MCF 10A (cell line): Measurements from ENCODE around the gene PTPRN2. TPM values are rescaled to one million over a fixed set of nuclear protein-coding genes. Genes with fewer than 3 reads are reported as not detected.

Source experiments
- BruUV-seq: library from RNA; stranded (reverse); fragments of 400-500 nt; replicated peaks from 2 replicates; lab custom pipeline; 2021; lab: Mats Ljungman, UMichigan
- CTCF ChIA-PET: fragments of 300-600 bp; sonication (Branson Sonifier 250); formaldehyde crosslinking; extraction: SDS; loops from one replicate; lab custom pipeline; 2021; ENCODE audit warnings: antibody characterized with exemption, inconsistent platforms; lab: Yijun Ruan, JAX
- POLR2A ChIA-PET: fragments of 300-600, 350-650 bp; sonication (Branson Sonifier 250); formaldehyde crosslinking; extraction: SDS; loops from one replicate; lab custom pipeline; 2020; ENCODE audit warnings: antibody characterized with exemption, inconsistent platforms; lab: Yijun Ruan, JAX
- DNase-seq: peaks from one replicate; pipeline ENCODE4 v3.0.0-alpha.2; 2018; ENCODE audit not compliant: unreplicated experiment
- H3K27ac Mint-ChIP-seq: one replicate; pipeline ENCODE4 v1.8.0; 2022; ENCODE audit warnings: mild to moderate bottlenecking, low read depth, mixed read lengths; ENCODE audit not compliant: unreplicated experiment
- H3K27me3 Mint-ChIP-seq: one replicate; pipeline ENCODE4 v1.8.0; 2022; ENCODE audit warnings: mixed read lengths; ENCODE audit not compliant: insufficient read depth, unreplicated experiment
- H3K36me3 Mint-ChIP-seq: one replicate; pipeline ENCODE4 v1.8.0; 2022; ENCODE audit warnings: mild to moderate bottlenecking, moderate library complexity, mixed read lengths; ENCODE audit not compliant: insufficient read depth, unreplicated experiment
- H3K4me1 Mint-ChIP-seq: one replicate; pipeline ENCODE4 v1.8.0; 2022; ENCODE audit warnings: mixed read lengths; ENCODE audit not compliant: insufficient read depth, unreplicated experiment
- H3K4me3 Mint-ChIP-seq: one replicate; pipeline ENCODE4 v1.8.0; 2022; ENCODE audit warnings: mild to moderate bottlenecking, moderate library complexity, mixed read lengths; ENCODE audit not compliant: unreplicated experiment
- H3K9me3 Mint-ChIP-seq: one replicate; pipeline ENCODE4 v1.8.0; 2022; ENCODE audit warnings: mixed read lengths; ENCODE audit not compliant: unreplicated experiment
- intact Hi-C: fragments of 100-400 bp; cut with micrococcal nuclease; formaldehyde crosslinking; loops from 2 replicates; pipeline ENCODE4 v1.14.1; 2022
- total RNA-seq: library from RNA; stranded (reverse); gene quantifications from 2 replicates; pipeline ENCODE4 v1.2.3, GENCODE V29; 2022
- TF ChIP-seq, protein P1 (sequence below): fragments of 200-600 bp; IDR thresholded peaks from one replicate; pipeline ENCODE4 v1.8.0; 2022; ENCODE audit warnings: antibody characterized with exemption, mild to moderate bottlenecking; ENCODE audit not compliant: unreplicated experiment

Gene PTPRN2
- total RNA-seq, 1 experiment from 2014 or later = 4.5 TPM

DNA sequence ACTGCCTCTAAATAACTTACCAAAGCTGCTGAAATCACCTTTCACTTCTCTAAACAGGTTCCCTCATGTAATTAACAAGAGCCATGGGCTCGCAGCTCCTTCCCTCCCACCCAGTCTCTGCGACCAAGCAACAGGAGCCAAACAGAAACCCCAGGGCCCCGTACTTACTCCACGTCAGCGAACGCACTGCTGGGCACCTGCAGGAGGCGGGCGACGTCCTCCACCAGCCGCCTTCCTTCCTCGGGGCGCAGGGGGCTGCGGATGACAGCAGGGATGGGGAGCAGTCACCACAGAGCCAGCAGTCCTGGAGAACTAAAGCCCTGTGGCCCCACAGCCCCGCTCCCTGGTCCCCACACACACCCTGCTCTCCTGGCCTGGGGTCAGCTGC, 477.0 kb downstream of the PTPRN2 start:
- ChIA-PET CTCF (interaction anchor here (0.6 kb wide), 1 partner anchor 50 kb away, joined by 4 read pairs; no protein-coding TSS in a partner anchor), POLR2A (no interaction called here)
- DNase-seq = no peak
- H3K27ac Mint-ChIP-seq = no peak overlapping the region
- H3K27me3 Mint-ChIP-seq = no peaks in the 10 kb centered on the region
- H3K4me1 Mint-ChIP-seq = no peaks in the 10 kb centered on the region
- intact Hi-C loops = no loop called here
- TF ChIP-seq, protein P1, sequence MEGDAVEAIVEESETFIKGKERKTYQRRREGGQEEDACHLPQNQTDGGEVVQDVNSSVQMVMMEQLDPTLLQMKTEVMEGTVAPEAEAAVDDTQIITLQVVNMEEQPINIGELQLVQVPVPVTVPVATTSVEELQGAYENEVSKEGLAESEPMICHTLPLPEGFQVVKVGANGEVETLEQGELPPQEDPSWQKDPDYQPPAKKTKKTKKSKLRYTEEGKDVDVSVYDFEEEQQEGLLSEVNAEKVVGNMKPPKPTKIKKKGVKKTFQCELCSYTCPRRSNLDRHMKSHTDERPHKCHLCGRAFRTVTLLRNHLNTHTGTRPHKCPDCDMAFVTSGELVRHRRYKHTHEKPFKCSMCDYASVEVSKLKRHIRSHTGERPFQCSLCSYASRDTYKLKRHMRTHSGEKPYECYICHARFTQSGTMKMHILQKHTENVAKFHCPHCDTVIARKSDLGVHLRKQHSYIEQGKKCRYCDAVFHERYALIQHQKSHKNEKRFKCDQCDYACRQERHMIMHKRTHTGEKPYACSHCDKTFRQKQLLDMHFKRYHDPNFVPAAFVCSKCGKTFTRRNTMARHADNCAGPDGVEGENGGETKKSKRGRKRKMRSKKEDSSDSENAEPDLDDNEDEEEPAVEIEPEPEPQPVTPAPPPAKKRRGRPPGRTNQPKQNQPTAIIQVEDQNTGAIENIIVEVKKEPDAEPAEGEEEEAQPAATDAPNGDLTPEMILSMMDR = no peak
- BruUV-seq = no TSS peak
- peaks cover 4% of the 10 kb centered on the region for H3K36me3 Mint-ChIP-seq
- H3K4me3 Mint-ChIP-seq = no peak overlapping the region
- peaks cover 33% of the 10 kb centered on the region for H3K9me3 Mint-ChIP-seq

DNA sequence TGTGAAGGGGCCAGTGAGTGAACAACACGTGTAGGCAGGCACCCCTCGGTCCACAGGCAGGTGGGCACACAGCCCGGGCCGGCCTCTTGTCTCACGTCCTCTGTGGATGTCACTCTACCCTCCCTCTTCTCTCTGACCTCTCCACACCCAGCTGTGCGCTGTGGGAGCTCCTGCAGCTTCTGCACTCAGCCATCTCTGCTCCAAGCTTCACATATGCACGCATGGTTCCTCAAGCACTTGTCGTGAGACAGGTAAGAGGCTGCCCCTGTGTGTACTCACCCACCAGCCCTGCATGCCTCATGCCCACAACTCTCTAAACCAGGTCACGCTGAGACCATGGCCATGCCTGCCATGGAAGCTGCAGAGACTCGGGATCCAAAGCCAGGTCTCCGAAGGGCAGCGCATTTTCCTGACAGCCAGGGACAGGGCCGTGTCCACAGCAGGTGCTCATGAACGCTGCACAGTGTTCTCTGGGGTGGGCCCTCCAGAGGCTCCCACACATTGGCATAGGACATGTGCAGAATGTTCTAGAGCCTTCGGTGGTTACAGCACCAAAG, 477.5 kb downstream of the PTPRN2 start:
- BruUV-seq = no TSS peak
- ChIA-PET POLR2A (no interaction called here), CTCF (no interaction called here)
- H3K36me3 Mint-ChIP-seq = peaks cover 4% of the 10 kb centered on the region
- no peak overlapping the region for H3K27ac Mint-ChIP-seq
- no peaks in the 10 kb centered on the region for H3K27me3 Mint-ChIP-seq
- intact Hi-C loops = no loop called here
- H3K4me1 Mint-ChIP-seq = no peaks in the 10 kb centered on the region
- peaks cover 30% of the 10 kb centered on the region for H3K9me3 Mint-ChIP-seq
- DNase-seq = no peak
- H3K4me3 Mint-ChIP-seq = no peak overlapping the region
- TF ChIP-seq, protein P1 = no peak

DNA sequence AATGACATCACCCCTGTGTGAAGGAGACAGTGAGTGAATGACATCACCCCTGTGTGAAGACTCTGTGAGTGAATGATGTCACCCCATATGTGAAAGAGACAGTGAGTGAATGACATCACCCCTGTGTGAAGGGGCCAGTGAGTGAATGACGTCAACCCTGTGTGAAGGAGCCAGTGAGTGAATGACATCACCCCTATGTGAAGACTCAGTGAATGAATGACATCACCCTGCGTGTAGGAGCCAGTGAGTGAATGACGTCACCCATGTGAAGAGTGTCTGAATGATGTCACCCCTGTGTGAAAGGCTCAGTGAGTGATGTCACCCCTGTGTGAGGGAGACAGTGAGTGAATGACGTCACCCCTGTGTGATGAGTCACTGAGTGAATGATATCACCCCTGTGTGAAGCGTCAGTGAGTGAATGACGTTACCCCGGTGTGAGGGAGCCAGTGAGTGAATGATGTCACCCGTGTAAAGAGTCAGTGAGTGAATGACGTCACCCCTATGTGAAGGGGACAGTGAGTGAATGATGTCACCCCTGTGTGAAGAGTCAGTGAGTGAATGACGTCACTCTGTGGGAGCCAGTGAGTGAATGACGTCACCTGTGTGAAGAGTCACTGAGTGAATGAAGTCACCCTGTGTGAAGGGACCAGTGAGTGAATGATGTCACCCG, 478.1 kb downstream of the PTPRN2 start:
- peak; percentile 3 for DNase-seq
- H3K36me3 Mint-ChIP-seq = peaks cover 4% of the 10 kb centered on the region
- POLR2A ChIA-PET = no interaction called here

DNA sequence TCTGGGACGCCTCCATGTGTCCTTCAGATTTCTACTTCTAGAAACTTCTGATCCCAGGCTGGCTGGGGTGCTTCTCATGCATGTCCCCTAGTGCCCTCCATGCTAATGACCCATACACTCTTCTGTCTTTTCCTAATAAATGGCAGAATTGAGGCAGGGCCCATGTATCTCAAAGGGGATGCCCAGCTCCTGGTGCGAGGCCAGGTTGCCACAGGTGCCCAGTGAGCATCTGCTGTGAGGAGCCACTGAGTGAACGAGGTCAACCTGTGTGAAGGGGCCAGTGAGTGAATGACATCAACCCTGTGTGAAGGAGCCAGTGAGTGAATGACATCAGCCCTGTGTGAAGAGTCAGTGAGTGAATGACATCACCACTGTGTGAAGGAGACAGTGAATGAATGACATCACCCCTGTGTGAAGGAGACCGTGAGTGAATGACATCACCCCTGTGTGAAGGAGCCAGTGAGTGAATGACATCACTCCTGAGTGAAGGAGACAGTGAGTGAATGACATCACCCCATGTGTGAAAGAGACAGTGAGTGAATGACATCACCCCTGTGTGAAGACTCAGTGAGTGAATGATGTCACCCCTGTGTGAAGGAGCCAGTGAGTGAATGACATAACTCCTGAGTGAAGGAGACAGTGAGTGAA, 478.9 kb downstream of the PTPRN2 start:
- DNase-seq = no peak
- H3K36me3 Mint-ChIP-seq = peaks cover 4% of the 10 kb centered on the region
- H3K4me1 Mint-ChIP-seq = no peaks in the 10 kb centered on the region
- ChIA-PET POLR2A (no interaction called here), CTCF (no interaction called here)
- intact Hi-C loops = no loop called here
- H3K27me3 Mint-ChIP-seq = no peaks in the 10 kb centered on the region
- BruUV-seq = no TSS peak
- TF ChIP-seq, protein P1 = no peak
- no peak overlapping the region for H3K27ac Mint-ChIP-seq
- H3K9me3 Mint-ChIP-seq = peaks cover 21% of the 10 kb centered on the region
- H3K4me3 Mint-ChIP-seq = no peak overlapping the region

More for the DNA sequence above, 478.1 kb downstream of the PTPRN2 start:
- Mint-ChIP-seq H3K4me3 (no peak overlapping the region), H3K27ac (no peak overlapping the region), H3K4me1 (no peaks in the 10 kb centered on the region), H3K27me3 (no peaks in the 10 kb centered on the region), H3K9me3 (peaks cover 24% of the 10 kb centered on the region)
- TF ChIP-seq, protein P1 = no peak
- intact Hi-C loops = no loop called here
- BruUV-seq = no TSS peak
- CTCF ChIA-PET = no interaction called here
